Measurements from ENCODE around the gene OR51F1.

GRCh38 chr11:4748438-4748837, 21.3 kb downstream of the OR51F1 start:
- TF ChIP-seq CTCF (IDR thresholded peaks at IDR 0.05) = no peak
- TF ChIP-seq POLR2A (IDR thresholded peaks at IDR 0.05) = no peak
